Stimulated activated memory B cell treated with anti-CD40 and anti-IgM and Interleukin-4, amounts not matched to agents 10 μg/mL and 1 μg/mL and 100 μg/mL, for 72 hours (primary cell): ENCODE measurements around the gene SLC6A11.

Experiments used
- ATAC-seq: fragments of 150-1000 bp; cut with Tn5 transposase; 2 replicates; pipeline ENCODE4 v1.10.0; 2021
- H3K27ac Mint-ChIP-seq: one replicate; pipeline ENCODE4 v1.8.0; 2022; ENCODE audit warnings: mild to moderate bottlenecking, mixed read lengths
- H3K27me3 Mint-ChIP-seq: one replicate; pipeline ENCODE4 v1.8.0; 2022; ENCODE audit warnings: mixed read lengths
- H3K36me3 Mint-ChIP-seq: one replicate; pipeline ENCODE4 v1.8.0; 2022; ENCODE audit warnings: mixed read lengths
- H3K4me1 Mint-ChIP-seq: one replicate; pipeline ENCODE4 v1.8.0; 2022; ENCODE audit warnings: mixed read lengths
- H3K4me3 Mint-ChIP-seq: one replicate; pipeline ENCODE4 v1.8.0; 2022; ENCODE audit warnings: mild to moderate bottlenecking, moderate library complexity, mixed read lengths
- H3K9me3 Mint-ChIP-seq: one replicate; pipeline ENCODE4 v1.8.0; 2022; ENCODE audit warnings: mixed read lengths

The SLC6A11 gene

GRCh38 chr3:10935846-10936631 is 120.0 kb downstream of the SLC6A11 start:
- Mint-ChIP-seq H3K27ac (no peak overlapping the region), H3K4me1 (no peaks in the 10 kb centered on the region)
- no peak for ATAC-seq

GRCh38 chr3:10936686-10937085 is 120.7 kb downstream of the SLC6A11 start:
- no peak overlapping the region for H3K4me3 Mint-ChIP-seq
- H3K9me3 Mint-ChIP-seq: no peaks in the 10 kb centered on the region
- no peaks in the 10 kb centered on the region for H3K36me3 Mint-ChIP-seq

More at GRCh38 chr3:10935846-10936631, 120.0 kb downstream of the SLC6A11 start:
- Mint-ChIP-seq H3K4me3 (no peak overlapping the region), H3K27me3 (peaks cover 30% of the 10 kb centered on the region), H3K36me3 (no peaks in the 10 kb centered on the region), H3K9me3 (no peaks in the 10 kb centered on the region)

GRCh38 chr3:10937141-10937825 is 121.3 kb downstream of the SLC6A11 start:
- Mint-ChIP-seq H3K9me3 (no peaks in the 10 kb centered on the region), H3K4me3 (no peak overlapping the region), H3K36me3 (no peaks in the 10 kb centered on the region), H3K27ac (no peak overlapping the region), H3K4me1 (no peaks in the 10 kb centered on the region), H3K27me3 (peaks cover 36% of the 10 kb centered on the region)
- ATAC-seq: no peak

More at GRCh38 chr3:10936686-10937085, 120.7 kb downstream of the SLC6A11 start:
- no peak overlapping the region for H3K27ac Mint-ChIP-seq
- peaks cover 30% of the 10 kb centered on the region for H3K27me3 Mint-ChIP-seq
- ATAC-seq: no peak
- H3K4me1 Mint-ChIP-seq: no peaks in the 10 kb centered on the region

GRCh38 chr3:10939556-10939955 is 123.5 kb downstream of the SLC6A11 start:
- no peaks in the 10 kb centered on the region for H3K36me3 Mint-ChIP-seq
- no peak for ATAC-seq
- H3K4me3 Mint-ChIP-seq: no peak overlapping the region
- no peaks in the 10 kb centered on the region for H3K4me1 Mint-ChIP-seq
- H3K27ac Mint-ChIP-seq: no peak overlapping the region
- H3K9me3 Mint-ChIP-seq: no peaks in the 10 kb centered on the region
- peaks cover 58% of the 10 kb centered on the region for H3K27me3 Mint-ChIP-seq

DNA sequence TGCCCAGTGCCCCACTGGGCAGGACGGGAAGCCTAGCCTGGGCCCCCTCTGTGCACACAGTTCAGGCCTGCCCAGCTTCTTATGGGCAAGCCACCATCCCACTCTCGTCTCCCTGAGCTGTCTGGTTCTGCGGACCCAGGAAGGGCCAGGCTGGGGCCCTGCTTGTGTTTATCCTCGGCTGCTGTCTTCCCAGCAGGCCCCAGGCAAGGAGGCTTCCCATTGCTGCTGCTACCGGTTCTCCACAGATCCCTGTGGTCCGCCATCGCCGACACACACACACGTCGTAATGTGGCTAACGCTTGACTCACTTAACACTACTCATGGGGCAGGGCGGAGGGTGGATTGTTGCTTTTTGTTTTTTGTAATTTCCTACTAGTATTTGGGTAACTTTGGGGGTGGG is 124.1 kb downstream of the SLC6A11 start:
- Mint-ChIP-seq H3K36me3 (no peaks in the 10 kb centered on the region), H3K4me1 (no peaks in the 10 kb centered on the region), H3K4me3 (no peak overlapping the region), H3K27me3 (peaks cover 64% of the 10 kb centered on the region), H3K27ac (no peak overlapping the region), H3K9me3 (no peaks in the 10 kb centered on the region)
- no peak for ATAC-seq

GRCh38 chr3:10941972-10942371 is 125.9 kb downstream of the SLC6A11 start:
- H3K27ac Mint-ChIP-seq: no peak overlapping the region
- peaks cover 64% of the 10 kb centered on the region for H3K27me3 Mint-ChIP-seq
- no peak for ATAC-seq
- H3K9me3 Mint-ChIP-seq: no peaks in the 10 kb centered on the region
- no peaks in the 10 kb centered on the region for H3K4me1 Mint-ChIP-seq
- H3K36me3 Mint-ChIP-seq: no peaks in the 10 kb centered on the region
- H3K4me3 Mint-ChIP-seq: no peak overlapping the region

- H3K36me3 Mint-ChIP-seq: no peaks in the 10 kb centered on the region
- no peak overlapping the region for H3K4me3 Mint-ChIP-seq
- H3K9me3 Mint-ChIP-seq: no peaks in the 10 kb centered on the region
- H3K27me3 Mint-ChIP-seq: peaks cover 58% of the 10 kb centered on the region
- H3K27ac Mint-ChIP-seq: no peak overlapping the region
- no peak for ATAC-seq
- H3K4me1 Mint-ChIP-seq: no peaks in the 10 kb centered on the region
Observed at GRCh38 chr3:10942690-10943205, 126.7 kb downstream of the SLC6A11 start.

- H3K36me3 Mint-ChIP-seq: no peaks in the 10 kb centered on the region
- no peak overlapping the region for H3K4me3 Mint-ChIP-seq
- no peaks in the 10 kb centered on the region for H3K9me3 Mint-ChIP-seq
- no peaks in the 10 kb centered on the region for H3K4me1 Mint-ChIP-seq
- H3K27ac Mint-ChIP-seq: no peak overlapping the region
- no peak for ATAC-seq
- peaks cover 42% of the 10 kb centered on the region for H3K27me3 Mint-ChIP-seq
Observed at GRCh38 chr3:10944866-10945265, 128.8 kb downstream of the SLC6A11 start.

DNA sequence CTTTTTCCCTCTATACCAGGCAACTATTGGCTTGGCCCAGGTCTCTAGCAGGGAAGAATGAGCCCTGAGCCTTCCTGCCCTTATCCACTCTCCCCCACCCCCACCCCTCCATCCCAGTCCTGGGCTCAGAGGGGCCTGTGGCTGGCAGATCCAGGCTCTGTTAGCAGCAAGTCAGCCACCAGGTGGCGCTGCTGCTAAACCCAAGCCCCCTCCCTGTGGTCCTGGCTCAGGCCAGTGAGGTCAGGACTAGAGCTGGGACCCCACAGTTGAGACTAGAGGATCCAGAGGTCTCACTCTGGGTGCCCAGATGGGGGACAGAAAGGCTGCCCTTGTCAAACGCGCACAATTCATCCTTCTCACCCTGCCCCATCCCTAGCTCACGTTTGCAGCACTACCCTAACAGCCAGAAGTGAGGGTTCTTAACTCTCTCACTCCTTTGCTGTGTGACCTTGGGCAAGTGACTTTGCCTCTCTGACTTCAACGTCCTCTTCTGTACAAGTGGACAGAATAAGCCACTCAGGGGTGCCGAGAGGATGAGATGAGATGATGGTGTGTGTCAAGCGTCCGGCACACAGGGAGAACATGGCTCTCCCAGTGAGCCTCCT is 129.8 kb downstream of the SLC6A11 start:
- no peak overlapping the region for H3K27ac Mint-ChIP-seq

GRCh38 chr3:10946526-10946925 is 130.5 kb downstream of the SLC6A11 start:
- H3K36me3 Mint-ChIP-seq: no peaks in the 10 kb centered on the region
- H3K4me3 Mint-ChIP-seq: no peak overlapping the region
- H3K9me3 Mint-ChIP-seq: no peaks in the 10 kb centered on the region
- no peaks in the 10 kb centered on the region for H3K4me1 Mint-ChIP-seq
- H3K27ac Mint-ChIP-seq: no peak overlapping the region
- H3K27me3 Mint-ChIP-seq: peaks cover 51% of the 10 kb centered on the region
- no peak for ATAC-seq

More for the DNA sequence above, 129.8 kb downstream of the SLC6A11 start:
- Mint-ChIP-seq H3K27me3 (peaks cover 44% of the 10 kb centered on the region), H3K4me3 (no peak overlapping the region), H3K4me1 (no peaks in the 10 kb centered on the region), H3K36me3 (no peaks in the 10 kb centered on the region), H3K9me3 (no peaks in the 10 kb centered on the region)
- peak; percentile 61 for ATAC-seq

DNA sequence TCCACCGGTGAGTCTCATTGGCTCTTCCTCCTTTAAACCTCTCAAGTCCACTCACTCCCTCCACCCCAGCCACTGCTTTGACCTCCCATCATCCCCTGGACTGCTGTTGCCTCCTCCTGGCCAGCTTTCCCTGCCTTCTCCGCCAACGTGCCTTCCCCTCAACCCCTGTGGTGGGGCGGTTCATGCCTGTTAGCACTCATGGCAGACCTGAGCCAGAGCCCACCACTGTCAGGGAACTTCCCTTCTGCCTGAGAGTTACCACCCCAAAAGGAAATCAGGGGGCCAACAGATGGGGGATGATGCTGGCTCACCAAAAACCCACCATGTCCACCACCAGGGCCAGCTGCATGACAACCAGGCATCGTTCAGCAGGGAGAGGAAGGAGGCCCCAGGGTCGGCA is 132.3 kb downstream of the SLC6A11 start:
- ATAC-seq: no peak
- Mint-ChIP-seq H3K27ac (no peak overlapping the region), H3K27me3 (peaks cover 42% of the 10 kb centered on the region), H3K36me3 (no peaks in the 10 kb centered on the region), H3K9me3 (no peaks in the 10 kb centered on the region), H3K4me1 (no peaks in the 10 kb centered on the region), H3K4me3 (no peak overlapping the region)

DNA sequence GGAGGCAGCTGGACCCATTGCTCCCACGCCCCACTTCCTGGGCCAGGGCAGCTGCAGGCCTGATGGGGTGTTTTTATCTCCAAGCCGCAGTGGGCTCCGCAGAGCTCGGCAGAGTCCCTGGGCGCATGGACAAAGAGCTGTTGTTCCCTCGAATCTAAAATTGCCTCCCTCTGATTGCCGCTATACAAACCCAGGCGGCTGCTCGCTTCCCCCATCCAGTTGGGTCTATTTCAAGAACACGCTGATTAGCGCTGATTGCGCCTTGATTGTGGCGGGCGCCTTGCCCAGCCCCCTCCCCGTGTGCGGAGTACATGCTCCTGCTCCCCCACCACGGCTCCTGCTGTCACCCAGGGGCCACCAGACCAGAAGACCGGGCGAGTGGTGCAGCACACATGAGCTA is 133.2 kb downstream of the SLC6A11 start:
- ATAC-seq: no peak
- H3K27me3 Mint-ChIP-seq: peaks cover 42% of the 10 kb centered on the region
- H3K9me3 Mint-ChIP-seq: no peaks in the 10 kb centered on the region
- no peaks in the 10 kb centered on the region for H3K36me3 Mint-ChIP-seq
- no peak overlapping the region for H3K27ac Mint-ChIP-seq
- H3K4me3 Mint-ChIP-seq: no peak overlapping the region
- H3K4me1 Mint-ChIP-seq: no peaks in the 10 kb centered on the region

DNA sequence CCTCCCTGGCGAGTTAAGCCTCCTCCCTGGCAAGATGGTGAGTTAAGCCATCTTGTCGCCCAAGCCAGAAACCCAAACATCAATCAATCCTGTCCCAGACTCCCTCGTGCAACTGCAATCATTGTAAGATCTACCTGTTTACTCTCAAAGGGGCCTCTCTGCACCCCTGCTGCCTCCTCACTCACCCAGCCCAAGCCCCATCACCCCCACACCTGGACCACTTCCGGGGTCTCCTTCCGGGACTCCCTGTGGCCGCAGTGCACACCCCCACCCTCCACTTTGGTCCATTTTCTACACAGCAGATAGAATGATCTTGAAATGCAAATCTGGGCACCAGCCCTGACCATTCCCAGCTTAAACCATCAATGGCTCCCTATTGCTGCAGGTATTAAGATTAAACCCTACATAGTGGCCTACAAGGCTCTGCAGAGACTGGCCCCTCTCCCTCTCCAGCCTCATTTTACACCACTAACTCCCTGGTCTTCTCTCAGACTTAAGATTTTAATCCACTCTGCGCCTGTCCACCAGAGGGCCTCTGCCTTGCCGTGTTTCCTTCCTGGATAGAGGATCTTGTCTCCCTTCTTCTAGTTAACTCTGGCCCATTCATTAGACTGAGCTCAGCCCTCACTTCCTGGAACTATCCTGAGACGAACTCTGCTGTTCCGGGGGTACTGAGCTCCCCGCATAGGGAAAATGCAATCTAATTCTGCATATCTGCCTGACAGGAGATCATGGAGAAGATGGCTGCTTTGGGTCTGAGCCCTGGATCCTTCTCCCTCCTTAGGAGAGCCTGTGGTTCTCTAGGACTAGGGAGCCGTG is 134.7 kb downstream of the SLC6A11 start:
- no peaks in the 10 kb centered on the region for H3K4me1 Mint-ChIP-seq
- no peak overlapping the region for H3K4me3 Mint-ChIP-seq
- ATAC-seq: no peak
- no peak overlapping the region for H3K27ac Mint-ChIP-seq
- no peaks in the 10 kb centered on the region for H3K36me3 Mint-ChIP-seq
- no peaks in the 10 kb centered on the region for H3K9me3 Mint-ChIP-seq
- peaks cover 39% of the 10 kb centered on the region for H3K27me3 Mint-ChIP-seq

GRCh38 chr3:10951295-10951926 is 135.4 kb downstream of the SLC6A11 start:
- no peak for ATAC-seq
- no peak overlapping the region for H3K27ac Mint-ChIP-seq
- H3K27me3 Mint-ChIP-seq: peaks cover 46% of the 10 kb centered on the region
- H3K36me3 Mint-ChIP-seq: no peaks in the 10 kb centered on the region
- no peaks in the 10 kb centered on the region for H3K4me1 Mint-ChIP-seq
- H3K9me3 Mint-ChIP-seq: no peaks in the 10 kb centered on the region
- no peak overlapping the region for H3K4me3 Mint-ChIP-seq
